Lower leg skin (tissue), 4 donors: Measurements from ENCODE around the gene CREBBP. TPM values are rescaled to one million over a fixed set of nuclear protein-coding genes. Genes with fewer than 3 reads are reported as not detected.

Experiments used
- DNase-seq, 2 donors: peaks; one replicate each; pipeline ENCODE4 v3.0.0-alpha.2; 2019; ENCODE audit warnings: low spot score in 2 of 2
- H3K4me3 ChIP-seq: fragments of 200-600 bp; sonication (generic); 2 replicates; pipeline ENCODE4 v1.5.1; 2017; ENCODE audit warnings: mild to moderate bottlenecking, low read depth; ENCODE audit not compliant: poor library complexity, severe bottlenecking
- POLR2A ChIP-seq, 2 donors: fragments of 450-650 bp; IDR thresholded peaks; one replicate each; pipeline ENCODE4 v1.6.1; 2016 to 2017; ENCODE audit warnings: antibody characterized with exemption in 2 of 2, mild to moderate bottlenecking in 1 of 2, moderate library complexity in 1 of 2
- WGBS, 2 donors: methylation state at CpG; one replicate each; pipeline ENCODE4 v1.1.5; 2018; 5-methylcytosine and 5-hydroxymethylcytosine counted together
- intact Hi-C: fragments of 100-400 bp; cut with DNase I; formaldehyde crosslinking; loops from one replicate; pipeline ENCODE4 v1.15.0; 2023; ENCODE audit warnings: low total_unique reads
- total RNA-seq, 4 donors: library from RNA; depleted of rRNA; stranded (reverse); fragments of >200 nt; gene quantifications; one replicate each; pipeline ENCODE4 v1.1.0, GENCODE V29; 2016
- TF ChIP-seq, protein P1 (sequence below), 3 donors: fragments of 450-650 bp; IDR thresholded peaks; one replicate each; pipeline ENCODE4 v1.5.1; 2016; ENCODE audit warnings: antibody characterized with exemption in 3 of 3, mild to moderate bottlenecking in 3 of 3, moderate library complexity in 2 of 3

CREBBP gene
- total RNA-seq, 4 donors from 2014 or later, result 45.5 to 152 (median 65.7) TPM

DNA sequence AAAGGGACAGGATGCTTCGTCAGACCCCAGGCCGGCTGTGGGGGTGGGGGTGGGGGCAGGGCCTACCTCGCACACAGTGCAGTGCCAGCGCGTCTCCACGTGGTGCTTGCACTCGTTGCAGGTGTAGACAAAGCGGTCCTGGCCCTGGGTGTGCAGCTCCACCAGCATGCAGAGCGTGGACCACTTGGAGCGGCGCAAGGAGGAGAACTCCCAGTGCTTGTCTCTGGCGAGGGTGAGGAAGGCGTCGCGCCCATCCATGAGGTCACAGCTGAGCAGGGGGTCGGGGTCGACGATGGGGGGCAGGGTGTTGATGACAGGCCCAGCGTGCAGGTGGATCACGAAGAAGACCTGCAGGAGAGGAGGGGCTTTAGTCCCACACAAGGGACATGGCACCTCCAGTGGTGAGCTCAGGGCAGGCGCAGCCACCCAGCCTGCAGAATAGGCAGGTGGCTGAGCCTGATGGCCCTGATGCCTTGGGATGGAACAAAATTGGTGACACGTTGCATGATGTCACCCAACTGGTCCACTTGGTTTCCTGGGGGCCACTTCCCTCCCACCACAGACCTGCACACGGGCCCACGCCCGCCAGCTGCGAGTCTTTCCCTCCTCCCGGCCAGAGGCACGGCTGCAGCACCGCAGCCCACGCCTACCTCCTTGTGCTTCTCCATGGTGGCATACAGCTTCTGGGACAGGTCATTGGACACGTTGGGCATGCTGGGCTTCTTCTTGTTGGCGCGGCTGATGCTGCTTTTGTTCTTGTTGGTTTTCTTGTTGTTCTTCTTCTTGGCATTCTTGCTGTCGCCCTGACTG lies 149.2 kb downstream of the CREBBP start:
- DNase-seq, result no peak
- WGBS, 2 donors, result 88 to 89% methylated on average over 32 to 34 of the region's 34 CpGs
- TF ChIP-seq, protein P1, sequence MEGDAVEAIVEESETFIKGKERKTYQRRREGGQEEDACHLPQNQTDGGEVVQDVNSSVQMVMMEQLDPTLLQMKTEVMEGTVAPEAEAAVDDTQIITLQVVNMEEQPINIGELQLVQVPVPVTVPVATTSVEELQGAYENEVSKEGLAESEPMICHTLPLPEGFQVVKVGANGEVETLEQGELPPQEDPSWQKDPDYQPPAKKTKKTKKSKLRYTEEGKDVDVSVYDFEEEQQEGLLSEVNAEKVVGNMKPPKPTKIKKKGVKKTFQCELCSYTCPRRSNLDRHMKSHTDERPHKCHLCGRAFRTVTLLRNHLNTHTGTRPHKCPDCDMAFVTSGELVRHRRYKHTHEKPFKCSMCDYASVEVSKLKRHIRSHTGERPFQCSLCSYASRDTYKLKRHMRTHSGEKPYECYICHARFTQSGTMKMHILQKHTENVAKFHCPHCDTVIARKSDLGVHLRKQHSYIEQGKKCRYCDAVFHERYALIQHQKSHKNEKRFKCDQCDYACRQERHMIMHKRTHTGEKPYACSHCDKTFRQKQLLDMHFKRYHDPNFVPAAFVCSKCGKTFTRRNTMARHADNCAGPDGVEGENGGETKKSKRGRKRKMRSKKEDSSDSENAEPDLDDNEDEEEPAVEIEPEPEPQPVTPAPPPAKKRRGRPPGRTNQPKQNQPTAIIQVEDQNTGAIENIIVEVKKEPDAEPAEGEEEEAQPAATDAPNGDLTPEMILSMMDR (IDR thresholded peaks at IDR 0.05), result no peak
- no peak for TF ChIP-seq POLR2A (IDR thresholded peaks at IDR 0.05)
- no peak overlapping the region for H3K4me3 ChIP-seq
- intact Hi-C loops, result no loop called here

DNA sequence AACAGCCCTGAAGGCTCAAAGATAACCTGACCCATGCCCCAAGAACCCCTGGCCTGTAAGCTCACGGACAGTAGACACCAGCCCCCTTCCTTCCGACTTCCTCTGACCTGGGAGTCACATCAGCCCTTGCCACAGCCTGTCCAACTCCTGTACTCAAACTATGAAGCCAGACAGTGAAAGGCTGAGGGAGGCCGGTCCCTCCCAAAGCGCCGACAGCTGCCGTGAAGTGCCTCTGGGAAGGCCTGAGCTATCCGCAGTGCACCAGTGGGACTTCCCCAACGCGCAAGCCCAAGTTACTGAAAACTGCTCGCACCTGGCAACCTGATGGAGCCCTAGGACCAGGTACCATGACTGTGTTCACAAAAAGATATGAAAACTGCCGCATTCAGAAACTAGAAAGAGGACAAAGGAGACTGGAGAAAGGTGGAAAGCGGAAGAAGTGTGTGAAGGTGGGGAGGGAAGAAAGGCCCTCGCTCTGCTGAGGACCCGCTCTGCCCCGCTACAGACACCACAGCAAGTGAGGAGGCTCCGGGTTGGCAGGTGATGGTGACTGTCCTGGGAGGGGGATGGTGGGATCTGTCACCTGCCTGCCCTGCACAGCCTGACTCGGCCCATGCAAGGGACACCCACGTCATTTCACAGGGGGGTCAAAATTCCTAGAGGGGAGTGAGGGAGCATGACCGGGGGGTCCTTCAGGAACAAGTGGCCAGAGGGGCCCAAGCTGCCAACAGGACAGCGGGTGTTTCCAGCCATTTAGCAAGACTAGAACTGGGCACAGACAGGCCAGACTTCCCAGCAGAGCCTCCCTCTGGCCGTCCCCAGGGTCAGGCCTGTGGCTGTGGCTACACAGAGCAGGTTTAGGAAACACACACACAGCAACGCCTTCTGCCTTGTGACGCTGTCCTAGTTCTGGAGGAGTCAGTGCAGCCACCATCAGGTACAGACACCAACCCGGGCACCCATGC lies 150.1 kb downstream of the CREBBP start:
- intact Hi-C loops, result no loop called here
- DNase-seq, result no peak
- 87 to 92% methylated on average over 23 to 24 of the region's 24 CpGs for WGBS, 2 donors

DNA sequence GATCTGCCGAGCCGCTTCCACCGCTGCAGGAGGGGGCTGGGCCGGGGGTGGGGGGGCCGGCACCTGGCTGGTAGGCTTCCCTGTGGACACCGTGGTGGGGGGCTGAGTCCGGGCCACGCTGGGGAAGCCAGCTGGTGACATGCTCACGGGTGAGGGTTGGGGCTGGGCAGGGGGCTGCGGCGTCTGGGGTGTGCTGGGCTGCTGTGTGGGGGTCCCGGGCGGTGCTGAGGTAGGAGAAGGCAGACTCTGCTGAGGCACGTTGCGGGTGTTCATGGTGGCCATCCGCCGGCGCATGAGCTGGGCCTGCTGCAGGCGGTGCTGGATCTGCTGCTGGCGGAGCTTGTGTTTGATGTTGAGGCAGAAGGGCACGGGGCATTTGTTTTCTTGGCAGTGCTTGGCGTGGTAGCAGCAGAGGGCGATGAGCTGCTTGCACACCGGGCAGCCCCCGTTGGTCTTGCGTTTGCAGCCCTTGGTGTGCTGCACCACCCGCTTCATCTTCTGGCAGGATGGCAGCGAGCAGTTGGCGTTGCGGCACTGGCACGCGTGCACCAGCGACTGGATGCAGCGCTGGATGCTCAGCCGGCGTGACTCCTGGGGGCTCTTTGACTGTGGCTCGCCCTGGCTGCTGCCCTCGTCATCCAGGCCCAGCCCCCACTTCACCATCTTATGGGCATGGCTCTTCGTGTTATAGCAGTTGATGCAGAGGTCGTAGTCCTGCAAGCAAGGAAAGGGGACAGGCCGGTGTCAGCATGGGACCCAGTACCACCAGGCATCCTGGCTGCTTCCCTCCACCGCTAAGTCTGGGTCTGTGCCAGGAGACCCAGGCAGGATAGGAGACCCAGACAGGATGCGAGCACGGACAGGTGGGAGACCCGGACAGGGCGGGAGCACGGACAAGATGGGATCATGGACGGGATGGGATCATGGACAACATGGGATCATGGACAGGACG lies 151.1 kb downstream of the CREBBP start:
- intact Hi-C loops, result no loop called here
- 91 to 92% methylated on average over 48 of the region's 49 CpGs for WGBS, 2 donors
- TF ChIP-seq, protein P1 (IDR thresholded peaks at IDR 0.05), result no peak
- TF ChIP-seq POLR2A (IDR thresholded peaks at IDR 0.05), result no peak
- no peak overlapping the region for H3K4me3 ChIP-seq
- no peak for DNase-seq

More for the DNA sequence above, 150.1 kb downstream of the CREBBP start:
- TF ChIP-seq, protein P1 (IDR thresholded peaks at IDR 0.05), result no peak
- TF ChIP-seq POLR2A (IDR thresholded peaks at IDR 0.05), result no peak
- H3K4me3 ChIP-seq, result no peak overlapping the region

DNA sequence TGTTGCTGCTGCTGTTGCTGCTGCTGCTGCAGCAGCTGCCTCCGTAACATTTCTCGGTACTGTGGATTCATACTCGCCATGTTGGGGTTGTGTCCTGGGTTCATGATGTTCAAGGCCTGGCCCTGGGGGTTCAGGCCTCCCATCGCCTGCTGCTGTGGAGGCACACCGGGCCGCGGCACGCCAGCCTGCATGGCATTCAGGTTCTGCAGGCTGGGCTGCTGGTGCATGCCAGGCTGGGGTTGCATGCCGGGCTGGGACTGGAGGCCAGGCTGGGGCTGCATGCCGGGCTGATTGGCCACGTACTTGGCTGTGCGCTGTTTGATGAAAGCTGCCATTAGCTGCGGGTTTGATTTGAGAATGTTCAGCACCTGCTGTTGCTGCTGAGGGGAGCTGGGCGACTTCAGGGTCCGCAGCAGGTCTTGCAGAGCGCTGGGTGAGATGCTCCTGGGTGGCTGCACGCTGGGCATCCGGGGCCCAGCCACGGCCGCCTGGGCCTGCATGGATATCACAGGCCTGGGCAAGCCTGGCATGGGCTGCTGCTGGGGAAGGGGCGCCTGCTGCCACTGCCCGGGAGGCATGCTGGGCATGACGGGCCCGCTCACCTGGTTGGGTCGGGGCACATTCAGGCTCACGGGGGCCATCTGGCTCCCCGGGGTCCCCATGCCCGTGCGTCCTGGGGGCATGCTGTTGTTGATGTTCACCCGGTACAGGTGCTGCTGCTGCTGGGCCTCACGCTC lies 151.9 kb downstream of the CREBBP start:
- DNase-seq, result no peak
- no peak for TF ChIP-seq POLR2A (IDR thresholded peaks at IDR 0.05)
- TF ChIP-seq, protein P1 (IDR thresholded peaks at IDR 0.05), result no peak
- WGBS, 2 donors, result 91 to 95% methylated on average over 10 to 28 of the region's 31 CpGs
- no peak overlapping the region for H3K4me3 ChIP-seq
- intact Hi-C loops, result no loop called here
